Activated naive CD4-positive, alpha-beta T cell (primary cell): ENCODE data around the gene PPFIA2.

Source experiments
- DNase-seq, 4 experiments: peaks; one replicate each; lab custom pipeline; 2025; lab: John Stamatoyannopoulos, UW

Gene PPFIA2

GRCh38 chr12:81546811-81547210 lies 212.3 kb downstream of the PPFIA2 start:
- no peak for DNase-seq

DNA sequence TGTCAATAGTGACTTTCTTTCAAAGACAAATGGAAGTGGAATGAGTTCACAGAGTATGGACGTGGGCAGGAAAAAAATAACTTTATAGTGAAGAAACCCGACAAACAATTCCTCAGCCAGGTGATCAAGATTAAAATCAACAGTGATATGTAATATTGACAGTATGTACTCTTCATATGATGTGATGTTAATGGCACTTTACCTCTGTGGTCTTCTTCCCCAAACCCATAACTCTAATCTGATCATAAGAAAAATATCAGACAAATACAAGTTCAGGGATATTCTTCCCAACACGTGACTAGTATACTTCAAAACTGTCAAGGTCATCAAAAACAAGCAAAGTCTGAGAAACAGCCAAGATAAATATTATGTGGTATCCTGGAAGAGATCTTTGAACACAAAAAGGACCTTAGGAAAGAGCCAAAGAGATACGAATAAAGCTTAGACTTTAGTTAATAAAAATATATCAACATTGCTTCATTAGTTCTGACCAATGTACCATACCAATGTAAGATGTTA lies 215.5 kb downstream of the PPFIA2 start:
- no peak for DNase-seq

GRCh38 chr12:81542065-81543010 lies 216.8 kb downstream of the PPFIA2 start:
- no peak for DNase-seq

- no peak for DNase-seq
Measured at GRCh38 chr12:81541121-81541520, 218.0 kb downstream of the PPFIA2 start.

- no peak for DNase-seq
Measured at GRCh38 chr12:81539279-81539678, 219.9 kb downstream of the PPFIA2 start.

- DNase-seq, result no peak
Measured at GRCh38 chr12:81533054-81533453, 226.1 kb downstream of the PPFIA2 start.

- DNase-seq, result no peak
Measured at GRCh38 chr12:81530352-81530751, 228.8 kb downstream of the PPFIA2 start.

DNA sequence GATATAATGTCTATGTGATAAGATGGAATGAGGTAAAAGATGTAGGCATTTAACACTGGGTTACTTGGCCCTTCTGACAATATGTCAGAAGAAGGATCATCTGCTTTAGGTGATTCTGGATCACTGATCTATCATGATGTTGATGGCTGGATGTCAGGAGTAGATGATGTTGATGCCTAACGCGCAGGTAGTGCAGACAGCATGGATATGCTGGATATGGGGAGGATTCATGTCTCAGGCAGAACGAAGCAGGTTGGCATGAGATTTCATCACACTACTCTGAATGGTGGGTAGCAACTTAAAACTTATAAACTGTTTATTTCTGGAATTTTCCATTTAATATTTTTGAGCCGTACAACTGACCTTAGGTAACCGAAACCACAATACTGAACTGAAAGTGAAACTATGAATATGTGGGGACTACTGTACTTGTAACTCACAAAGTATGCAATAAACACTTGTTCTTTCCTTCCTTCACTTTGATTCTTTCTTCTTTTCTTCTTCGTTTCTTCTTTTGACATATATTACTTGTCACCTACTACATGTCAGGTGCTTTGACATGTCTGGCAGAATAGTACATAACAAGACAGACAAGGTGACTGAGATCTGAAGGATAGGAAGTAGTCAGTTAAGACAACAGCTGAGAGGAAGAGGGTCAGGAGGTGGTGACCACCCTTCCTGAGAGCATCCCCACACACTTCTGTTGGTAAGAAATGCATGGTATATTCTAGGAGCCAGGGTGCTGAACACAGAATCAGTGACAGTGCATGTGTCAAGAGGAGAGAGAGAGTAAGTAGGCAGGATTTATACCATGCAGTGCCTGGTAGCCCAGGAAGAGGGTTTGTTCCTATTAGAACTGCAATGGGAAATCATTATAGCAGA lies 238.8 kb downstream of the PPFIA2 start:
- DNase-seq, result no peak

DNA sequence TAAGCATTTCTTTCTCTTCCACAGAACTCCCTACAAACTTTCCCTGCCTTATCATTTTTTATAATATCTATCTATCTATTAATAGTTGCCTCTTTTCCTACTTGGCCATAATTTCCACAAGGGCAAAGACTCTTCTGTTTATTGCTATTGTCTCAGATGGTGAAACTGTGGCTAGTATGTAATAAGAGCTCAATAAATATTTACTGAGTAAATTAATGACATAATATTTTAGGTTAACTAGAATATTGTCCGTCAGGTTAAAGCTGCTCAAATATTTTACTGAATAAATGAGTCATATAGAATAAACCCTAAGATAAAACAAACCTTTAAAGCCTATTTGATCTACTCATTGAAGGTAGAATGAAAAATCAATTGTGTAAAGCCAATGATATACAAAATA lies 240.5 kb downstream of the PPFIA2 start:
- DNase-seq, result no peak

DNA sequence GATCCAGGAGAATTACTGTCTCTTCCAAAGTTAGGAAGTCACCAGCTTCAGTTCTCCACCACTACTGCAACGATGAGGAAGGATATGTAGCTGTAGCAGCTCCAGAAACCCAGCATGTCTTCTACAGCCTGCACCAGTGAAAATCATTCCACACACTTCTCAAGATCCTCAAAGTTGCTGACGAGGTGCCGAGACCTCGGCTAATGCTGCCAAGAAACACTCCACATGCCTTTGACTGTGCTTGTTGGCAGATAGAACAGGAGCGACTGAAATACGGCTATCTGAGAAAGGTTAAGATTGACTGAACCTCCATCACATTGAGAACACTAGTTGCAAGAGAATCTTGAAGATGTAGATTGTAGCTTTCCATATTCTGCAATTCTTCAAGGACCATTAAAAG lies 241.9 kb downstream of the PPFIA2 start:
- no peak for DNase-seq

DNA sequence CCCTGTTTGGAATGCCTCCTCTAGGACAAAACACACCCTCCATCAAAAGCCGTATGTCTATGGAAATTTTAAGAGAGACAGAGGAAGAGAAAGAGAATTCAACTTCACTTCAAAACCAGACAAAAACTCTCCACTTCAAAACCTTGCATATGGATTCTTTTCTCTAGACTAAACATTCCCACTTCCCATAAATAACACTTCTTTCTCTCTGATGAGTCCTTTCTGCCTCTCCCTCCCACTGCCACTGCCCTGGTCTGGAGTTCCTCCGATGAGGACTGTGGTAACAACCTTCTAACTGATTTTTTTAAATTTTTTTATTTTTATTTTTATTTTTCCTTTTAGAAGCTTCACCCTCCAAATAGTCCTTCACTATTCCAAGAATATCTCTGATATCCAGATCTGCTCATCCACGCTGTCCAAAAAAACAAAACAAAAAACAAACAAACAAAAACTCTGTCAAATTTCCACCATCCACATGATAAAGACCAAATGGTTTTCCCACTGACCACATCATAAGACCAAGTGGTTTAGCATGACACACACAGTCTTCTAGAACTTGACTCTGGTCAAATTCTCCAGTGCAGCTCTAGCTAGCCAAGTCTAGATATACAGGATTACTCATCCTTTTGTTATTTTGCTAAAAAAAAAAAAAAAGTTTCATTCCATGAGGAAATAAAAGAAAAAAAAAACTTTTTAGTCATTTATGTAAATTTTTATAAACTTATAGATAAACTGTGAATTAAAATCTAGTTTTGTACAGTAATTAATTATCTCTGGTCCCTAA lies 256.0 kb downstream of the PPFIA2 start:
- no peak for DNase-seq

DNA sequence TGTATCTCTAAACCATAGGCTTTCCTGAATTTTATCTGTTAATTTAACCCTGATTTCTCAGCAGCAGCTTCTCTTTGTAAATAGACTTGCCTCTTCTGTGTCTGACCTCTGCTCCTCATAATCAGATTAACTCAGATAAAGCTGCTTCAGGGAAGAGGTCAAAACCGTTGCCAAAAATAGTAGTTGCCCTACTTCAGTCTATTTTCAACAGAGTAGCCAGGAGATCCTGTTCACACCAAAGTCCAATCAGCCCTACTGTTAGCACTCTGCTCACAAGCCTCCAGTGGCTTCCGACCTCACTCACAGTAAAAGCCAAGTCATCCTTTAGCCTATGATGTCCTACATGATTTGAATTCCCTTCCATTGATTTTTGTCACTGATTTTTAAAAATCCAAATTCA lies 258.4 kb downstream of the PPFIA2 start:
- no peak for DNase-seq

DNA sequence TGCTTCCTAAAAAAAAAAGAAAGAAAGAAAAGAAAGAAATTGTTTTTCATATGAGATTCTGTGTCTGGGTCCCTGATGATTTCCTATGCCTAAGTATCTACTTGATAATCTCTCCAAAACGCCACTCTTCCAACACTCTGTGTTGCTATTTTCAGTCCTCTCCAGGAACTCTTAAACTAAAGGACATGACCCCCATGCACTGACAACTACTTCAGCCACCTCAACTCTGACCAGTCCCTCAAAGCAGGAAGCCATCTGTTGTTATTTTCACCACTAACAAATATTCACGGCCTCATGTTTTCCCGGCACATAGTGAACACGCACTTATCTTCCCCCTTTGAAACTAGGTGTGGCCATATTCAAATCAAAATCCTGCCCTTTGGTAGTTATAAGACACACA lies 259.3 kb downstream of the PPFIA2 start:
- no peak for DNase-seq

DNA sequence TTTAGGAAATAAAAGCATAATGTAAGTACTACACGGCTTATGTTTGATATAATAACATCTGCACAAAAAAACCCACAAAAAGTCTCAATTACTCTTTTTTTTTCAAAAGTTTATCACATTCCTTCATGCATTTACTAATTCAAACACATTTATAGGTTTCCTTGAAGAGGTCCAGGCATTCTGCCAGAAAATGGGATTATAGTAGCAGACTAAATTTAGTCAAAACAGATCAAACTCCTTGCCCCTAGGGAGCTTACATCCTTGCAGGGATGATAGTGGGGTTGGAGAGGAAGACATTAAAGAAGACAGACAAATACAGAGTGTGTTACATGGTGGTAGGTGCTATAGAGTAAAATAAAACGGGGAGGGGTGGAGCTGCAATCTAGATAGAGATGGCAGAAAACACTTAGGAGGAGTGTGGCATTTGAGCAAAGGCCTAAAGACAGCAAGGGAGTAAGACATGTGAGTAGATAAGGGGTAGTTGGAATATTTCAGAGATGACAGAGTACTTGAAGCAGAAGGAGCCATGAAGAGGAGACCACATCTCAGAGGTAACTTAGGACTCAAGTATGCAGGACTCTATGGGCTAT lies 266.9 kb downstream of the PPFIA2 start:
- DNase-seq, result no peak

DNA sequence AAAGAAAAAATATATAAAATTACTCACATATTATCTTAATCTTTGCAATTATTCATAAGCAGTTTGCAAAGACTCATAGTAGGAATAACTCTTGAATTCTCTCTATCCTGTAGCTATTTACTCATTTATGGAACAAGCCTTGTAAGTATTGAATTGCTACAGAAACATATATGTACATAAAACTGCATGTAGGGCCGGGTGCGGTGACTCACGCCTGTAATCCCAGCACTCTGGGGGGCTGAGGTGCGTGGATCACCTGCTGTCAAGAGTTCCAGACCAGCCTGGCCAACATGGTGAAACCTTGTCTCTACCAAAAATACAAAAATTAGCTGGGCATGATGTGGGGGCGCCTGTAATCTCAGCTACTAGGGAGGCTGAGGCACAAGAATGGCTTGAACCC lies 286.2 kb downstream of the PPFIA2 start:
- DNase-seq, result no peak

DNA sequence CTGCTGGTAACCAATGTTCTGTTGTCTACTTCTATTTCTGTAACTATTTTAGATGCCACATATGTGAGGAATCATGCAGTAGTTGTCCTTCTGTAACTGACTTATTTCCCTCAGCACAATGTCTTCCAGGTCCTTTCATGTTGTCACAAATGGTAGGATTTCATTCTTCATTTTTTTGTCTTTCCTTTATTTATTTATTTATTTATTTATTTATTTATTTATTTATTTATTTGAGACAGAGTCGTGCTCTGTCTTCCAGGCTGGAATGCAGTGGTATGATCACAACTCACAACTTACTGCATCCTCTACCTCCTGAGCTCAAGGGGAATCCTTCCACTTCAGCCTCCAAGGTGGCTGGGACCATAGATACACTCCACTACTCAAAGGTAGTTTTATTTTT lies 288.2 kb downstream of the PPFIA2 start:
- no peak for DNase-seq

DNA sequence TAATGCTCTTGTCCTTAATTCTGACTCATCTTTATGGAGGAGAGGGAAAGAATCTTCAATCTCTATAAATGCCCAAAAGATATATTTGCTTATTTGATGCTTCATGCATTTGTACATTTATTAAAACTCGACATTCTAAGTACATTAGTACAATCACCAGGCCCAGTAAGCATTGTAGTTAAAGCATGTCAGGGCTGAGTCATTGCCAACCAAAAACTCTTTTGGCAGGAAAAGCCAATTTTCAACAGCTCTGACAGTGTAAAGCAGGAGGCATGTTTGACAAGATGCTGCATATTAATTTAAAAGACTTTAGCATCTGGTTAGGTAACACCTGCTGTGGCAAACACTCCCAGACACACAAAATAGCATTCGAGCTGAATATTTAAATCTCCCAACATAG lies 290.9 kb downstream of the PPFIA2 start:
- DNase-seq, result no peak

DNA sequence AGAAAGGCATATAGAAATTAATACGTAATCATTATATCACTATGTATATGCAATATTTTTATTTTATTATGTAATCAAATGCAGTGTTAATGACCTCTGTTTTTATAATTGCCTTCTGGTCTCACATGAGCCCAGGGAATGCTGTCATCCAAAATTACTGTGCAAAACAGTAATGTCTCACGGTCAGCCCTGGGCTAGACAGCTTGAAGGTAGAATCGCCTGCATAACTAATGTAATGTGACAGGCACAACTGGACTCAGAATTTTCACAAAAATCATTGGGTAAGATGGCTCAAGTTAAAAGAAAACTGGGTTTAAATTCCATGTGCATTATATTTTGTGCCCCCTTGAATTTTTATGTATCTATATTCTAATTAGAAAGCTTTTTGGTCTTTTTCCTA lies 293.3 kb downstream of the PPFIA2 start:
- no peak for DNase-seq

DNA sequence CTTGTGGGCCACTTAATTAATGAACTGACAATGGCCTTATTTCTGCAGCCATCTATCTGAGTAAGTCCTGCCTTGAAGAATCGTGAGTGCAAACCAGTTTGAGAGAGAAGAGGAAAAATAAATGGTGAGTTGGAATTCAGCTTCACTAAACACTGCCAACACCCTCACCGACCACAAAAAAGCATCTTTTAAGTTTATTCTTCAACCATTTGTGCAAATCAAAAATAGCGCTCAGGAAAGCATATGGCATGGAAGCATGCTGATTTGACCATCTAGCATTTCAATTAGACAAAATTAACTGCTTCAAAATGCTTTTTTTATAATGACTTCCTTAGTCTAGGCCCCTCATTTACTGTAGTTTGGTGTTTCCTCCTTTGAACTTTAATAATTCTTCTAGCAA lies 294.0 kb downstream of the PPFIA2 start:
- no peak for DNase-seq

- no peak for DNase-seq
Measured at GRCh38 chr12:81461163-81461562, 298.0 kb downstream of the PPFIA2 start.

DNA sequence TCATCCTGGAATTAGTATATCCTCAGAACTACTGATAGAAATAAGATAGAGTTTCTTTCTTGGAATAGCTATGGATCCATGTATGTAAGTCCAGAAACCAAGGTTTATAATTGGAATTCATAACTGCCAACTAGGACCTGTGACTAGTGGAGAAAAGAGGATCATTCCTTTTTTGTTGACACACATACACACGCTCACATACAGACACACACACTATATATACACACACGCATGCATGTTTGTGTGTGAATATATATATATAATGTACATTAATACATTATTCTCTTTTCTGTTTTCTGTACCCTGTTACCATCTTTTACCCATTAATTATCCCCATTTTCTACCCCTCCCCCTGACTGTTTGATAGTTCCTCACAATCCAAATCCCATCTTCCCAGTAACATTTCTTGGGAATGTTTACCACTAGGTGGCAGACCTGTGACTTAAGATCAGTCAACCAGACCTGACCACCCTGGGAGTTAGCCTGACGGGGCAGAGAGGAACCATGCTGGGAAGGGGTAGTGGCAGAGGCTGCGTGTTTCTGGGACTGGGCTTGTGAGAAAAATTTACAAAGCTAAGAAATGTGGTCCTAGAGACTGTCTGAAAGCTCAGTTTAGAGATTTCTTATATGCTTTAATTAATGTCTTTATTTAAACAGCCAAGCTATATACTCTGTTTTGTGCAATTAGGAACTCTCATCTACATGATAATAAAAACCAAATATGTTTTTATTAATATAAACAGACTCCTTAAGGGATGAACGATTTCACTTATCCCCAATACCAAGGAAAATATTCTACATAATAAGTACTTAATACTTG lies 308.0 kb downstream of the PPFIA2 start:
- no peak for DNase-seq
